Nephron progenitor cell (in vitro differentiated cells): ENCODE data around the gene FAM53C.
A peak's percentile ranks its signal among the peaks of the same experiment; 100 is the strongest.
"Not testable (repeated sequence)": the region's sequence is repeated elsewhere in the genome, so short reads cannot be mapped to it uniquely, and the experiment has no call there.

ENCODE experiments used
- DNase-seq: peaks from one replicate; pipeline ENCODE4 v3.0.0; 2021
- H3K27ac Mint-ChIP-seq: 2 replicates; pipeline ENCODE4 v1.8.0; 2021; ENCODE audit warnings: mild to moderate bottlenecking, moderate library complexity, mixed read lengths
- H3K27me3 Mint-ChIP-seq: 2 replicates; pipeline ENCODE4 v1.8.0; 2021; ENCODE audit warnings: mild to moderate bottlenecking, low read depth, mixed read lengths; ENCODE audit not compliant: poor library complexity
- H3K36me3 Mint-ChIP-seq: 2 replicates; pipeline ENCODE4 v1.8.0; 2021; ENCODE audit warnings: low read depth, mixed read lengths
- H3K4me1 Mint-ChIP-seq: 2 replicates; pipeline ENCODE4 v1.8.0; 2021; ENCODE audit warnings: mixed read lengths
- H3K4me3 Mint-ChIP-seq: 2 replicates; pipeline ENCODE4 v1.8.0; 2021; ENCODE audit warnings: mild to moderate bottlenecking, moderate library complexity, mixed read lengths
- H3K9me3 Mint-ChIP-seq: 2 replicates; pipeline ENCODE4 v1.8.0; 2021; ENCODE audit warnings: mild to moderate bottlenecking, moderate library complexity, mixed read lengths
- CTCF ChIP-seq: fragments of 200-600 bp; sonication (generic); IDR thresholded peaks from 2 replicates; pipeline ENCODE4 v1.5.0; 2021; ENCODE audit warnings: antibody characterized with exemption

FAM53C gene

GRCh38 chr5:138337685-138338410 lies at the start of gene FAM53C:
Gene FAM53C (plus strand): TSS chr5:138338266. CDS start chr5:138341336, 3,070 bp downstream.
- DNase-seq = peak; percentile 95
- Mint-ChIP-seq H3K4me3 (peak within 1 kb of the TSS; percentile 89), H3K9me3 (no peaks in the 10 kb centered on the region), H3K4me1 (peaks cover 54% of the 10 kb centered on the region), H3K27me3 (peaks cover 3% of the 10 kb centered on the region), H3K27ac (peak within 1 kb of the TSS; percentile 100), H3K36me3 (peaks cover 21% of the 10 kb centered on the region)
- no peak for TF ChIP-seq CTCF

GRCh38 chr5:138289296-138289695 lies 48.8 kb upstream of the FAM53C start:
- H3K27ac Mint-ChIP-seq = no peak overlapping the region
- H3K27me3 Mint-ChIP-seq = no peaks in the 10 kb centered on the region
- DNase-seq = no peak
- H3K9me3 Mint-ChIP-seq = no peaks in the 10 kb centered on the region
- H3K4me1 Mint-ChIP-seq = no peaks in the 10 kb centered on the region
- no peak overlapping the region for H3K4me3 Mint-ChIP-seq
- peaks cover 38% of the 10 kb centered on the region for H3K36me3 Mint-ChIP-seq
- TF ChIP-seq CTCF = no peak

GRCh38 chr5:138303372-138303771 lies 34.7 kb upstream of the FAM53C start:
- H3K9me3 Mint-ChIP-seq = peaks cover 6% of the 10 kb centered on the region
- TF ChIP-seq CTCF = no peak
- no peak overlapping the region for H3K4me3 Mint-ChIP-seq
- peaks cover 45% of the 10 kb centered on the region for H3K36me3 Mint-ChIP-seq
- H3K4me1 Mint-ChIP-seq = no peaks in the 10 kb centered on the region
- DNase-seq = no peak
- H3K27ac Mint-ChIP-seq = peak overlapping the region; percentile 19
- no peaks in the 10 kb centered on the region for H3K27me3 Mint-ChIP-seq

- H3K4me3 Mint-ChIP-seq = no peak overlapping the region
- H3K9me3 Mint-ChIP-seq = no peaks in the 10 kb centered on the region
- no peak for DNase-seq
- no peak for TF ChIP-seq CTCF
- H3K27ac Mint-ChIP-seq = no peak overlapping the region
- H3K4me1 Mint-ChIP-seq = no peaks in the 10 kb centered on the region
- H3K36me3 Mint-ChIP-seq = peaks cover 39% of the 10 kb centered on the region
- H3K27me3 Mint-ChIP-seq = no peaks in the 10 kb centered on the region
Observed at GRCh38 chr5:138305797-138306196, 32.3 kb upstream of the FAM53C start.

- Mint-ChIP-seq H3K9me3 (no peaks in the 10 kb centered on the region), H3K4me3 (no peak overlapping the region), H3K36me3 (peaks cover 48% of the 10 kb centered on the region), H3K4me1 (no peaks in the 10 kb centered on the region), H3K27me3 (no peaks in the 10 kb centered on the region), H3K27ac (no peak overlapping the region)
- DNase-seq = no peak
- no peak for TF ChIP-seq CTCF
Observed at GRCh38 chr5:138315751-138316278, 22.3 kb upstream of the FAM53C start.

- DNase-seq = no peak
- Mint-ChIP-seq H3K4me3 (no peak overlapping the region), H3K27ac (no peak overlapping the region), H3K4me1 (no peaks in the 10 kb centered on the region), H3K27me3 (no peaks in the 10 kb centered on the region), H3K36me3 (peaks cover 43% of the 10 kb centered on the region), H3K9me3 (no peaks in the 10 kb centered on the region)
- no peak for TF ChIP-seq CTCF
Observed at GRCh38 chr5:138316355-138316754, 21.7 kb upstream of the FAM53C start.

- H3K4me3 Mint-ChIP-seq, H3K4me1 Mint-ChIP-seq, H3K27ac Mint-ChIP-seq, H3K9me3 Mint-ChIP-seq, H3K27me3 Mint-ChIP-seq, DNase-seq: not testable (repeated sequence)
- H3K36me3 Mint-ChIP-seq = peaks cover 26% of the 10 kb centered on the region
Observed at GRCh38 chr5:138318211-138318610, 19.9 kb upstream of the FAM53C start.
